Ascending aorta (tissue), 2 donors: ENCODE measurements around the gene CHCHD5. TPM values are rescaled to one million over a fixed set of nuclear protein-coding genes. Genes with fewer than 3 reads are reported as not detected.

Experiments used
- DNase-seq, 2 donors: peaks; one replicate each; pipeline ENCODE4 v3.0.0-alpha.2; 2019; ENCODE audit warnings: low spot score in 2 of 2
- H3K27ac ChIP-seq, 2 donors: fragments of 200-600 bp; sonication (generic); one replicate each; pipeline ENCODE4 v1.5.1; 2016 to 2017; ENCODE audit warnings: mild to moderate bottlenecking in 1 of 2
- H3K27me3 ChIP-seq: fragments of 200-600 bp; sonication (generic); one replicate; pipeline ENCODE4 v1.5.1; 2017
- H3K36me3 ChIP-seq, 2 donors: fragments of 200-600 bp; sonication (generic); one replicate each; pipeline ENCODE4 v1.5.1; 2016
- H3K4me1 ChIP-seq, 2 donors: fragments of 200-600 bp; sonication (generic); one replicate each; pipeline ENCODE4 v1.5.1; 2016 to 2017; ENCODE audit warnings: mild to moderate bottlenecking in 1 of 2
- H3K4me3 ChIP-seq, 2 donors: fragments of 200-600 bp; sonication (generic); one replicate each; pipeline ENCODE4 v1.5.1; 2016 to 2017; ENCODE audit warnings: mild to moderate bottlenecking in 1 of 2
- H3K9me3 ChIP-seq, 2 donors: fragments of 200-600 bp; sonication (generic); one replicate each; pipeline ENCODE4 v1.5.1; 2016
- intact Hi-C: fragments of 100-400 bp; cut with DNase I; formaldehyde crosslinking; loops from one replicate; pipeline ENCODE4 v1.15.1; 2023
- total RNA-seq: library from RNA; depleted of rRNA; stranded (reverse); fragments of >200 nt; gene quantifications from one replicate; pipeline ENCODE4 v1.1.0, GENCODE V29; 2016
- TF ChIP-seq, protein P1 (sequence below), 3 experiments: fragments of 200-600 bp in 2 of 3; fragments of 450-650 bp in 1 of 3; sonication (generic) in 2 of 3; IDR thresholded peaks; one replicate each; pipeline ENCODE4 v1.5.1; 2016 to 2019; ENCODE audit warnings: antibody characterized with exemption in 3 of 3, mild to moderate bottlenecking in 1 of 3, moderate library complexity in 1 of 3

Gene CHCHD5
- total RNA-seq, 1 donor from 2014 or later = 26.5 TPM

DNA sequence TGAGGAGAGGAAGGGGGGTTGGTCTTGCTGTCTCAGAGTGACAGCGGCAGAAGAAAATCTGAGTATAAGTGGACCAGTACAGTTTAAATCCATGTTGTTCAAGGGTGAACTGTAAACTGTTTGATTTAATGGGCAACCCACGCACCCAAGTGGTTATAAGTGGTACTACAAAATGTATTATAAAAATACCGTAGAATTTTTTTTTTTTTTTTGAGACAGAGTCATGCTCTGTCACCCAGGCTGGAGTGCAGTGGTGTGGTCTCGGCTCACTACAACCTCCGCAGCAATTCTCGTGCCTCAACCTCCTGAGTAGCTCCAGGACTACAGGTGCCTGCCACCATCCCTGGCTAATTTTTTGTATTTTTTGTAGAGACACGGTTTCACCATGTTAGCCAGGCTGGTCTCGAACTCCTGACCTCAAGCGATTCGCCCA is 2.1 kb upstream of the CHCHD5 start:
- no peak overlapping the region for H3K4me3 ChIP-seq
- H3K36me3 ChIP-seq = peaks cover 0 to 7% of the 10 kb centered on the region in 2 donors
- no peaks in the 10 kb centered on the region for H3K9me3 ChIP-seq
- no peaks in the 10 kb centered on the region for H3K27me3 ChIP-seq
- H3K4me1 ChIP-seq = peaks cover 4 to 13% of the 10 kb centered on the region in 2 donors
- TF ChIP-seq, protein P1, sequence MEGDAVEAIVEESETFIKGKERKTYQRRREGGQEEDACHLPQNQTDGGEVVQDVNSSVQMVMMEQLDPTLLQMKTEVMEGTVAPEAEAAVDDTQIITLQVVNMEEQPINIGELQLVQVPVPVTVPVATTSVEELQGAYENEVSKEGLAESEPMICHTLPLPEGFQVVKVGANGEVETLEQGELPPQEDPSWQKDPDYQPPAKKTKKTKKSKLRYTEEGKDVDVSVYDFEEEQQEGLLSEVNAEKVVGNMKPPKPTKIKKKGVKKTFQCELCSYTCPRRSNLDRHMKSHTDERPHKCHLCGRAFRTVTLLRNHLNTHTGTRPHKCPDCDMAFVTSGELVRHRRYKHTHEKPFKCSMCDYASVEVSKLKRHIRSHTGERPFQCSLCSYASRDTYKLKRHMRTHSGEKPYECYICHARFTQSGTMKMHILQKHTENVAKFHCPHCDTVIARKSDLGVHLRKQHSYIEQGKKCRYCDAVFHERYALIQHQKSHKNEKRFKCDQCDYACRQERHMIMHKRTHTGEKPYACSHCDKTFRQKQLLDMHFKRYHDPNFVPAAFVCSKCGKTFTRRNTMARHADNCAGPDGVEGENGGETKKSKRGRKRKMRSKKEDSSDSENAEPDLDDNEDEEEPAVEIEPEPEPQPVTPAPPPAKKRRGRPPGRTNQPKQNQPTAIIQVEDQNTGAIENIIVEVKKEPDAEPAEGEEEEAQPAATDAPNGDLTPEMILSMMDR (IDR thresholded peaks at IDR 0.05) = peak; percentile 38 to 57 (median 54)
- DNase-seq = no peak
- no peak overlapping the region for H3K27ac ChIP-seq
- intact Hi-C loops = loop anchor here (2.0 to 5.0 kb wide), 3 partner anchors 45 to 330 kb away; no protein-coding TSS in a partner anchor

DNA sequence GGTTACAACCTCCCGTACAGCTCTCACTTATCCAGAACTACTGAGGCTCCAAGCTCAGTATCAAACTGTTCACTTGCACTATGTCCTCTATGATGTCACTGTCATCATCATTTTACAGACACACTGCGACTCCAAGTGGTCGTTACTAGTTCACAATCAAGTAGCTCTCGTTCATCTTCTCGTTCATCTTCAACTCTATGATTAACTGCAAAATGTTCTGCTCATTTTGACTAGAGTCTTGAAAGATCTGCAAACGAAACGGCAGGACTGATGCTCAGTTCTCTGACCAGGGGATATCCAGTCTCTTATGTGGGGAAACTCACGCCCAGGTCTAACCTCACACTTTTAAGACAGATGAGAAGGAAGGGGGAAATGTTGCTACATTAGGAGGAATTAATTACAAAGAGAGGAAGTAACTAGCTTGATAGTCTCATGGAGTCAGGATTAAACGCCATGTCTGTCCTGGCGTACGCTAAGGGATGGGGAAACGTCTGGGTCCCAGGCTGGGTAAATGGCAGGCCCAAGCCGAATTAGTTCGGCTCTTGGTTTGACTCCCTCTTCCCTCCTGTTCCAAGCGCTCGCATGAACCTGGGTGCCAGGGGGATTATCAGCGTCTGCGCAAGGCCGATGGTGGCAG is 794 bp upstream of the CHCHD5 start:
- TF ChIP-seq, protein P1 (IDR thresholded peaks at IDR 0.05) = no peak
- no peak for DNase-seq
- peak overlapping the region; percentile 92 to 95 for H3K27ac ChIP-seq
- intact Hi-C loops = loop anchor here (1.0 to 5.0 kb wide), 5 partner anchors 41 to 331 kb away; partner anchors contain the start of genes POLR1B and SLC20A1
- peaks cover 0 to 14% of the 10 kb centered on the region in 2 donors for H3K36me3 ChIP-seq
- peaks cover 4 to 13% of the 10 kb centered on the region in 2 donors for H3K4me1 ChIP-seq
- no peaks in the 10 kb centered on the region for H3K9me3 ChIP-seq
- H3K27me3 ChIP-seq = no peaks in the 10 kb centered on the region
- H3K4me3 ChIP-seq = peak overlapping the region; percentile 69 to 78

- TF ChIP-seq, protein P1 (IDR thresholded peaks at IDR 0.05) = no peak
- intact Hi-C loops = loop anchor here (1.0 to 5.0 kb wide), 4 partner anchors 42 to 333 kb away; partner anchors contain the start of genes POLR1B and SLC20A1
- Histone ChIP-seq H3K27ac (peak overlapping the region; percentile 92 to 95), H3K4me3 (peak overlapping the region; percentile 69 to 78), H3K36me3 (peaks cover 4 to 25% of the 10 kb centered on the region in 2 donors), H3K9me3 (no peaks in the 10 kb centered on the region), H3K27me3 (no peaks in the 10 kb centered on the region), H3K4me1 (peaks cover 4 to 13% of the 10 kb centered on the region in 2 donors)
- DNase-seq = no peak
These were observed 462 bp downstream of the CHCHD5 start for GRCh38 chr2:112584891-112585250.

- Histone ChIP-seq H3K27me3 (no peaks in the 10 kb centered on the region), H3K27ac (peak overlapping the region; percentile 92 to 95), H3K9me3 (no peaks in the 10 kb centered on the region), H3K36me3 (peaks cover 4 to 29% of the 10 kb centered on the region in 2 donors), H3K4me1 (peaks cover 4 to 13% of the 10 kb centered on the region in 2 donors), H3K4me3 (peak overlapping the region; percentile 69 to 78)
- peak in 1 of 2 donors; percentile 53 for DNase-seq
- intact Hi-C loops = no loop called here
- TF ChIP-seq, protein P1 (IDR thresholded peaks at IDR 0.05) = no peak
These were observed 991 bp downstream of the CHCHD5 start for GRCh38 chr2:112585400-112585799.

DNA sequence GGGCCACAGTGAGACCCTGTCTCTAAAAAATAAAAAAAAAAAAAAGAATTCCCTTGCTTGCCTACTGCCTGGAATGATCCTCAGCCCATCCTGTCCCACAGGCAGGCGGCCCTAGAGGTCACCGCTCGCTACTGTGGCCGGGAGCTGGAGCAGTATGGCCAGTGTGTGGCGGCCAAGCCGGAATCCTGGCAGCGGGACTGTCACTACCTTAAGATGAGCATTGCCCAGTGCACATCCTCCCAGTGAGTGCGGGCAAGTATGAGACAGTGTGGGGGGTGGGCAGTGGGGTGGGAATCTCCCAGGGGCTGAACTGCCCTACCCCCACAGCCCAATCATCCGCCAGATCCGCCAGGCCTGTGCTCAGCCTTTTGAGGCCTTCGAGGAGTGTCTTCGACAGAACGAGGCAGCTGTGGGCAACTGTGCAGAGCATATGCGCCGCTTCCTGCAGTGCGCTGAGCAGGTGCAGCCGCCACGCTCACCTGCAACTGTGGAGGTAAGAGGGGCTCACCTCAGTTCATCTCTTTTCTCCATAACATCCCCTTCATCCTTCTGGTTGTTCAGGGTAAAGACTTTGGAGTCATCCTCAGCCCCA is 1.6 kb downstream of the CHCHD5 start:
- TF ChIP-seq, protein P1 (IDR thresholded peaks at IDR 0.05) = no peak
- intact Hi-C loops = no loop called here
- H3K4me3 ChIP-seq = no peak overlapping the region

More for the DNA sequence above, 1.6 kb downstream of the CHCHD5 start:
- H3K9me3 ChIP-seq = no peaks in the 10 kb centered on the region
- H3K27me3 ChIP-seq = no peaks in the 10 kb centered on the region
- peaks cover 4 to 13% of the 10 kb centered on the region in 2 donors for H3K4me1 ChIP-seq
- DNase-seq = peak in 1 of 2 donors; percentile 60
- H3K27ac ChIP-seq = no peak overlapping the region
- H3K36me3 ChIP-seq = peaks cover 4 to 32% of the 10 kb centered on the region in 2 donors
